ENCODE results near the gene MPI.
"Not testable (repeated sequence)": the region's sequence is repeated elsewhere in the genome, so short reads cannot be mapped to it uniquely, and the experiment has no call there.

Gene MPI

DNA sequence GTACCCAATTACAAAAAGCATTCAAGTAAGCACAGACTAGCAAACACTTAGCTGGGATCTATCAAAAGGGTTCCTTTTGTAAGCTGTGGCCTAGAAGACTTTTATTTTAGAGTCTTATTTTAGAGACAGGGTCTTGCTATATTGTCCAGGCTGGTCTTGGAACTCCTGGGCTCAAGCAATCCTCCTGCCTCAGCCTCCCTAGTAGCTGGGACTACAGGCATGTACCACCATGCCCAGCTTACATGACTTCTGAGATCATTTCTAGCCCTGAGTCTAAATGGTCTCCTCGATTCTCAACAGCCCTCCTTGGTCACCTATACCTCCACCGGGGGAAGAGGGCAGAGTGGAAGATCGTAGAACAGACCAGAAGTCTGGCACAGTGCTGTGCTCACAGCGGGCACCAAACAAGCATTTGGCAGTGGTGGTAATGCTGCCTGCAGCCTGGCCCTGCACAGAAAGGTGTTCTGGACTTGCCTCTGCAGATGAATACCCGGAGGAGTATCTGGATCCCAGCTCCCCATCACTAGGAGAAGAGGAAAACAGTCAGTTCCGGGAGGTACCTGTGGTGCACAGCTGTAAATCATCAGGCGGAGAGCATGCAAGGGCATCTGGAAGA, 14.5 kb downstream of the MPI start:
- in situ Hi-C loops (cut with MboI; ENCODE audit: low pct_unique_long_range_greater_than_20kb, low sequenced_read_pairs, unreplicated experiment), result no loop called here
- TF ChIP-seq, protein P1, sequence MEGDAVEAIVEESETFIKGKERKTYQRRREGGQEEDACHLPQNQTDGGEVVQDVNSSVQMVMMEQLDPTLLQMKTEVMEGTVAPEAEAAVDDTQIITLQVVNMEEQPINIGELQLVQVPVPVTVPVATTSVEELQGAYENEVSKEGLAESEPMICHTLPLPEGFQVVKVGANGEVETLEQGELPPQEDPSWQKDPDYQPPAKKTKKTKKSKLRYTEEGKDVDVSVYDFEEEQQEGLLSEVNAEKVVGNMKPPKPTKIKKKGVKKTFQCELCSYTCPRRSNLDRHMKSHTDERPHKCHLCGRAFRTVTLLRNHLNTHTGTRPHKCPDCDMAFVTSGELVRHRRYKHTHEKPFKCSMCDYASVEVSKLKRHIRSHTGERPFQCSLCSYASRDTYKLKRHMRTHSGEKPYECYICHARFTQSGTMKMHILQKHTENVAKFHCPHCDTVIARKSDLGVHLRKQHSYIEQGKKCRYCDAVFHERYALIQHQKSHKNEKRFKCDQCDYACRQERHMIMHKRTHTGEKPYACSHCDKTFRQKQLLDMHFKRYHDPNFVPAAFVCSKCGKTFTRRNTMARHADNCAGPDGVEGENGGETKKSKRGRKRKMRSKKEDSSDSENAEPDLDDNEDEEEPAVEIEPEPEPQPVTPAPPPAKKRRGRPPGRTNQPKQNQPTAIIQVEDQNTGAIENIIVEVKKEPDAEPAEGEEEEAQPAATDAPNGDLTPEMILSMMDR (IDR thresholded peaks at IDR 0.05; ENCODE audit: extremely low read depth, insufficient read depth, missing control alignments), result no peak
- DNase-seq (ENCODE audit: low spot score), result no peak

DNA sequence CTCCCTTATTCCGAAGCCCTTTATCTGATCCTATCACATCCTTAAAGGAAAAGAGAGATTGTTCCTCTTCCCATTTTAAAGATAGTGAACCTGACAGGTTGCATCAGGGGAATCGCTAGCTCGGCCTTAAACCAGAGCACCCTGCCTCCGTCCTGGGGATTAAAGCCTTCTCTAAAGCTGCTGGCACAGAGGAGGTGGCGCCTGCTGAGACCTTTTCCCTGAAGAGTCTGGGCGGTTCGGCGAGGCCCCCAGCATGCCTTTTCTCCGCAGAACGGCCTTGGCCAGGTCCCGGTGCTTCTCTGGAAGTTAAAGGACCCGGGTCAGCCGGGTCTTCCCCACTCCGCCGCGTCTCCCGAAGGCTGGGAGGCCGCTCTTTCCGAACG, 16.2 kb downstream of the MPI start:
- in situ Hi-C loops (cut with MboI; ENCODE audit: low pct_unique_long_range_greater_than_20kb, low sequenced_read_pairs, unreplicated experiment), result no loop called here
- DNase-seq (ENCODE audit: low spot score), result peak; percentile 52
- TF ChIP-seq, protein P1 (IDR thresholded peaks at IDR 0.05; ENCODE audit: extremely low read depth, insufficient read depth, missing control alignments), result no peak

DNA sequence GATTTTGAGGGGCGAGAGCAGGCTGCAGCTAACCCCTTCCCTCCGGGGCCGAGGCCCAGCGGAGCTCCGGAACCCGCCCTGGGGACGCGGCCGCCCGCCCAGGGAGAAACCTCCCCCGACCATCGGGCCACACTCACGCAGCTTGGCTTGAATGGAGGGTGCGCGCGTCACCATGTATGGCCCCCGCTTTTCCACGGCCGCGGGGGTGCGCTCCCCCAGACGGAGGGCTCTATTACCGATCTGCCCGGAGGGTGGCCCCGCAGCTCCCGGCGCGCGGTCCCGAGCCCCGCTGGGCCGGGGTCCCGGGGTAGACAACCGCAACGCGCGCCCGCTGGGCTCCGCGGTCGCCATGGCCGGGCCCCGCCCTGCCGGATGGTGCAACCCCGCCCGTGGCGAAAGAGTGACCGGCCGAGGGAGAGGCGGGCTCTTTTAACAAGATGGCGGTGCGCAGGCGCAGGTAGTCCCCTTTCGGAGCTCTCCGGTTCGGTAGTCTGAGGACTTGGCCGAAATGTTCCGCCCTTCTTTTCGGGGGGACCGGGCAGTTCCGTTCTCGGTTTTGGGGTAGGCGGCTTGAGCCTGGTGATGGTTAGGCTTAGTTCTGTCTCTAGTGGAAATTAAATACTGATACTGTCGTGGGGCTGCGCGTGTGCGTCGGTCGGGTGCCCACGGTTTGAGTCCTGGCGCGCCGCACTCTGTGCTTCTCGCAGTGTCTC, 16.8 kb downstream of the MPI start, which contains the start of gene FAM219B:
Gene FAM219B, minus strand, starts transcription at position 402 of the 713 bp plus-strand sequence. Its CDS starts 51 bp downstream, at position 351.
- in situ Hi-C loops (cut with MboI; ENCODE audit: low pct_unique_long_range_greater_than_20kb, low sequenced_read_pairs, unreplicated experiment), result no loop called here
- TF ChIP-seq, protein P1 (IDR thresholded peaks at IDR 0.05; ENCODE audit: extremely low read depth, insufficient read depth, missing control alignments), result no peak
- DNase-seq (ENCODE audit: low spot score), result peak; percentile 96

DNA sequence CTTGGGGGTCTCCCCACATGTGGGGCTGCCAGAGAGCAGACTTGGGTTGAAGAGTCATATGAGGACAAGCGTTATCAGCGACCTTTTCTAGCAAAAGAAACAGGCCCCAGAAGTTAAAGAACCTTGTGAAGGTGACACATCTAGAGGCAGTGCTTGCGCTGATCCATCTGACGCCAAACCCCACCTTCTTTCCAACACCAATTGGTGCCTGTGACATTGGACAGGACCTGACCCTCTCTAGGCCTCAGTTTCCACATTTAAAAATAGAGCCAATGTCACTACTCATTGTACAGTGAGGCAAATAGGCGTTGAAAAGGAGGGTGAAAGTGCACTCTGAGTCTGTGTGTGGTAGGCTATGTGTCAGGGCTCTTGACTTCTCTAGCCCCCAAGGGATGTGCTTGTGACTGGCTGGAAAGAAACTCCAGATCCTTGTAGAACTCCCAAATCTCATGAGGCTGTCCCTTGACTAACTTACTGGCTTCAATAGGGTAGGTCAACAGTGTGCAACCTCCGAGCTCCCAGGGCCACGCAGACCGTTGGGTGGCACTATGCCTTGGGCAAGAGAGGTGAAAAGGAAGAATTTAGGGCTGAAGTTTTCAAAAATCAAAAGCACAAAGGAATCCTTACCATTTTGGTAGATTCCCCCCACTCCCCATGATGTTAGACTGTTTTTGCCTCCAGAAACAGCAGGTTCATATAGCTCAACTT, 17.5 kb downstream of the MPI start:
- TF ChIP-seq, protein P1 (IDR thresholded peaks at IDR 0.05; ENCODE audit: extremely low read depth, insufficient read depth, missing control alignments), result no peak
- no peak for DNase-seq (ENCODE audit: low spot score)
- in situ Hi-C loops (cut with MboI; ENCODE audit: low pct_unique_long_range_greater_than_20kb, low sequenced_read_pairs, unreplicated experiment), result no loop called here

DNA sequence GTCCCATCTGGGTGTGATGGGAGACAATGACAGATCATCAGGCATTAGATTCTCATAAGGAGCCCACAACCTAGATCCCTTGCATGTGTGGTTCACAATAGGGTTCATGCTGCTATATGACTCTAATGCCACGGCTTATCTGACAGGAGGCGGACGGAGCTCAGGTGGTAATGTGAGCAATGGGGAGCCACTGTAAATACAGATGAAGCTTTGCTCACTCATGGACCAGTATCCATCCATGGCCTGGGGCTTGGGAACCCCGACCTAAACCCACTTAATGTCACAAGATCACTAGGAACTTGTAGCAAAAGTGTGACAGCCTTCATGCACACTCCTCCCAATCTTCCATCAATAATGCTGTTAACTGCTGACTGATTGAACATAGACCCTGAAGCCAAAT, 18.8 kb downstream of the MPI start:
- in situ Hi-C loops (cut with MboI; ENCODE audit: low pct_unique_long_range_greater_than_20kb, low sequenced_read_pairs, unreplicated experiment), result no loop called here
- DNase-seq (ENCODE audit: low spot score), result no peak
- TF ChIP-seq, protein P1 (IDR thresholded peaks at IDR 0.05; ENCODE audit: extremely low read depth, insufficient read depth, missing control alignments), result no peak

DNA sequence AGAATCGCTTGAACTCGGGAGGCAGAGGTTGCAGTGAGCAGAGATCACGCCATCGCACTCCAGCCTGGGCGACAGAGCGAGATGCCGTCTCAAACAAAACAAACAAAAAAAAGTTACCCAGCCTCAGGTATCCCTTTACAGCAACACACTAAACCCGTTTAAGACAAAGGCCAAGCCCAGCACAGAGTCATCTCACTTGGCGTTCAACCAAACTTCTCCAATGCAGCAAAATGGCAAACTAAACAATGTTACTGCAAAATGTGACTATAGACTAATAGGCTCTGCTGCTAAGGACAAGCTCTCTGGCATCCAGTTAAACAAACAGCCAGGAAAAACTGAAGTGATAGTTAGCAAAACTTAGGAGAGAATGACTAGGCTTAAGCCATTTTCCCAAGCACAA, 23.2 kb downstream of the MPI start:
- TF ChIP-seq, protein P1 (IDR thresholded peaks at IDR 0.05; ENCODE audit: extremely low read depth, insufficient read depth, missing control alignments), result no peak
- no peak for DNase-seq (ENCODE audit: low spot score)
- in situ Hi-C loops (cut with MboI; ENCODE audit: low pct_unique_long_range_greater_than_20kb, low sequenced_read_pairs, unreplicated experiment), result no loop called here

DNA sequence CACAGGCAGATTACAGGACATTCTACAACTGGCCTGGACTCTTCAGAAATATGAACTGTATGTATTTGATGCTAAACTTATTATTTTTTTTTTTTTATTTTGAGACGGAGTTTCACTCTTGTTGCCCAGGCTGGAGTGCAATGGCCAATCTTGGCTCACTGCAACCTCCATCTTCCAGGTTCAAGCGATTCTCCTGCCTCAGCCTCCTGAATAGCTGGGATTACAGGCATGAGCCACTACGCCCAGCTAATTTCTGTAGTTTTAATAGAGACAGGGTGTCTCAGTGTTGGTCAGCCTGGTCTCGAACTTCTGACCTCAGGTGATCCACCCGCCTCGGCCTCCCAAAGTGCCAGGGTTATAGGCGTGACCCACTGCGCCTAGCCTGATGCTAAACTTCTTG, 24.0 kb downstream of the MPI start:
- in situ Hi-C loops (cut with MboI; ENCODE audit: low pct_unique_long_range_greater_than_20kb, low sequenced_read_pairs, unreplicated experiment); DNase-seq (ENCODE audit: low spot score): not testable (repeated sequence)

Data from GM13977 (cell line).